ENCODE results near the gene ESR2. TPM values are rescaled to one million over a fixed set of nuclear protein-coding genes. Genes with fewer than 3 reads are reported as not detected.

Gene ESR2
- total and polyA plus RNA-seq, 2 of the 8 experiments (the other 6 are each of a cell fraction or from before 2014, with no cell fraction given), result 0.19 to 0.23 TPM

GRCh38 chr14:64203366-64204006, 90.7 kb downstream of the ESR2 start:
- H3K79me1 ChIP-seq (ENCODE audit: low read depth, low read length), result no peaks in the 10 kb centered on the region; the same call in 1 of the 2 replicates
- no peak overlapping the region for H2BK5ac ChIP-seq (ENCODE audit: low read depth, low read length)
- no peak overlapping the region for H2BK20ac ChIP-seq (ENCODE audit: low read length)
- no peak overlapping the region for H4K8ac ChIP-seq (ENCODE audit: extremely low read depth, insufficient read depth, low read length)
- FAIRE-seq, result no peak
- no peaks in the 10 kb centered on the region for H3K9me3 ChIP-seq (ENCODE audit: insufficient read depth in 2 of 2, low read depth in 1 of 2, low read length in 1 of 2)
- H3K27me3 ChIP-seq (replicated peaks in 1 of 4; ENCODE audit: control insufficient read depth in 3 of 4, extremely low read depth in 1 of 4, insufficient read depth in 3 of 4, low read length in 3 of 4), result no peaks in the 10 kb centered on the region
- no peak overlapping the region for H2AK5ac ChIP-seq (ENCODE audit: low read depth, low read length)
- no peaks in the 10 kb centered on the region; a peak in 1 of 8 replicates for H3K36me3 ChIP-seq (ENCODE audit: control insufficient read depth in 2 of 4, insufficient read depth in 4 of 4, low read length in 3 of 4)
- no peak overlapping the region for H3K23ac ChIP-seq (ENCODE audit: insufficient read length)
- H3K9ac ChIP-seq (replicated peaks in 1 of 4; ENCODE audit: extremely low read depth in 1 of 4, low read depth in 3 of 4, low read length in 3 of 4), result no peak overlapping the region
- no peak overlapping the region for H3K27ac ChIP-seq (ENCODE audit: low read depth, low read length)
- no peak overlapping the region for H3K56ac ChIP-seq (replicated peaks; ENCODE audit: insufficient read length, low read depth, low read length)
- no peak overlapping the region for H2BK120ac ChIP-seq (replicated peaks; ENCODE audit: low read depth, low read length)
- peaks cover 0 to 2% of the 10 kb centered on the region in 2 experiments for H4K20me1 ChIP-seq (replicated peaks in 1 of 2; ENCODE audit: control insufficient read depth in 1 of 2, insufficient read depth in 2 of 2, low read length in 2 of 2)
- H3K4ac ChIP-seq (replicated peaks; ENCODE audit: insufficient read length, low read depth, low read length), result no peak overlapping the region
- no peaks in the 10 kb centered on the region for H3K23me2 ChIP-seq (ENCODE audit: low read depth, low read length)
- no peak for DNase-seq (ENCODE audit: low read depth in 1 of 2, low spot score in 2 of 2)
- no peak overlapping the region for H3K4me2 ChIP-seq (ENCODE audit: insufficient read depth in 1 of 2, low read depth in 2 of 2, low read length in 2 of 2)
- H2BK12ac ChIP-seq (ENCODE audit: low read depth, low read length), result no peak overlapping the region
- no peak overlapping the region for H3K4me3 ChIP-seq (ENCODE audit: extremely low read depth in 1 of 4, insufficient read depth in 2 of 4, low read depth in 3 of 4, low read length in 4 of 4)
- no peak overlapping the region for H3K18ac ChIP-seq (ENCODE audit: extremely low read depth, low read length)
- peaks cover 0 to 5% of the 10 kb centered on the region in 2 experiments; a peak in 1 of 4 replicates for H3K79me2 ChIP-seq (ENCODE audit: control insufficient read depth in 1 of 2, insufficient read depth in 2 of 2, low read length in 2 of 2)
- ChIA-PET CTCF (ENCODE audit: partially characterized antibody) (interaction anchor here (1.0 to 2.3 kb wide), 2 partner anchors 100 to 163 kb away, joined by 3 to 9 read pairs; no protein-coding TSS in a partner anchor), POLR2A (ENCODE audit: partially characterized antibody) (no interaction called here)
- no peak overlapping the region for H2BK15ac ChIP-seq (ENCODE audit: low read length)
- 86% methylated on average over 4 of the region's 4 CpGs; no CpG with 5 or more reads in 1 of the 2 experiments for WGBS, 2 experiments (ENCODE audit: extremely low coverage in 1 of 2, insufficient coverage in 1 of 2, insufficient read length in 1 of 2, insufficient replicate concordance in 2 of 2, low coverage in 1 of 2, low lambda C conversion rate in 2 of 2, missing lambda C conversion rate in 1 of 2)
- no peak overlapping the region for H4K91ac ChIP-seq (replicated peaks; ENCODE audit: insufficient read length, low read length)
- no peak overlapping the region for H2AFZ ChIP-seq (ENCODE audit: low read length)
- peaks cover 3 to 10% (median 5%) of the 10 kb centered on the region in 4 experiments for H3K4me1 ChIP-seq (replicated peaks in 1 of 4; ENCODE audit: control insufficient read depth in 3 of 4, insufficient read depth in 4 of 4, low read length in 3 of 4)
- H4K5ac ChIP-seq (ENCODE audit: insufficient read length, low read depth, low read length), result no peak overlapping the region
- H3K14ac ChIP-seq (ENCODE audit: insufficient read length), result no peak overlapping the region
